ENCODE data around the gene KCNH4.
"Not testable (repeated sequence)": the region's sequence is repeated elsewhere in the genome, so short reads cannot be mapped to it uniquely, and the experiment has no call there.

KCNH4 gene

DNA sequence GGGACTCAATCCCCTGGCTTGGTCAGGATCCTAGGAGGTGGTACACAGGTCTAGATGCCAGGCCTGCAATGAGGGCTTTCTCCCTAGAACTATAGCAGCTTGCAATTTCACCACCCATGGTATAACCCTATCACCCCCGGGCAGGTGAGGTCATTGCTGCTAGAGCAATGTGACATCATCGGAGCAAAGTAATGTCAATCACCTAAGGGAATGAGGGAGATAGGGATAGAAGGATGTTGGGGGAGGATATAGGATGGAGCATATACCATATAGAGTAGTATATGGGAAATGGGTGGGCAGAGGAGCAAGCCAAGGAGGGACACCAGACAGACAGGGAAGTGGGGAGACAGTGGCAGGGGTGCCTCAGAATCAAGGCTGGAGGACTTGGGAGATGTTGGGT lies 3.3 kb downstream of the KCNH4 start:
- no peak for DNase-seq

- no peak for DNase-seq
Measured at GRCh38 chr17:42174126-42174783, 6.7 kb downstream of the KCNH4 start.

- DNase-seq = no peak
Measured at GRCh38 chr17:42171831-42172230, 9.1 kb downstream of the KCNH4 start.

- DNase-seq = no peak
Measured at GRCh38 chr17:42169351-42169750, 11.6 kb downstream of the KCNH4 start.

- no peak for DNase-seq
Measured at GRCh38 chr17:42167807-42168206, 13.1 kb downstream of the KCNH4 start.

- DNase-seq = no peak
Measured at GRCh38 chr17:42166196-42166763, 14.7 kb downstream of the KCNH4 start.

GRCh38 chr17:42165751-42166150 lies 15.2 kb downstream of the KCNH4 start:
- DNase-seq = no peak

DNA sequence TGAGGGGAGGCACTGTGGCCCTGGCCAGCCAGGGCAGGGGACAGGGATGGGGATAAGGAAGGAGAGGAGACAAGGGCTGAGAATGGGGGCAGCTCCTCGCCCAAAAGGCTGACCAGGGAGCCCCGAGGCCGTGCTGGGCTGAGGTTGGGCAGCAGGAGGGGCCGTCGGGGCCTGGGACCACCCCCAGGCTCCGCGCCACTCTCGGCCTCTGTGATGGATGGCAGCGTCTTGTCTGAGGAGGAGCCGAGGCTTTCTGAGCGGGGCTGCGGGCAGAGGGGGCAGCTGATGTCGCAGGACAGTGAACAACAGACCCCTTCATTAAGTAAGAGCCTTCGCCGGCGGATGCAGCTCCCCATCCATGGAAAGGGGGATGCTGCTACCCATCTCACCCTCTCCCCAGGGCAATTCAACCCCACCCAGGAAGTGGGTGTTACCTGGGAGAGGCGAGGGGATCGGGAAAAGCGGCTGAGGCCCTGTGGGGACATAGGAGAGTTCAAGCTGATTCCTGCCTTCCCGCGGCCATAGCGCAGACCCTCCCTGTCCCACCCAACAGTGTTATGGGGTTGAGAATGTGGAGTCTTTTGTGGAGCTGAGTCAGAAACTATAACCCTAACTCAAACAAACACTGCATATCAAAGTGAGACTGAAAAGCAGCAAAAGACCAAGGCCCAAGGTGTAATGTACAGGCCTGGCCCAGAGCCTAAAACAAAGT lies 17.1 kb downstream of the KCNH4 start:
- no peak for DNase-seq

GRCh38 chr17:42163113-42163512 lies 17.8 kb downstream of the KCNH4 start:
- DNase-seq = no peak

DNA sequence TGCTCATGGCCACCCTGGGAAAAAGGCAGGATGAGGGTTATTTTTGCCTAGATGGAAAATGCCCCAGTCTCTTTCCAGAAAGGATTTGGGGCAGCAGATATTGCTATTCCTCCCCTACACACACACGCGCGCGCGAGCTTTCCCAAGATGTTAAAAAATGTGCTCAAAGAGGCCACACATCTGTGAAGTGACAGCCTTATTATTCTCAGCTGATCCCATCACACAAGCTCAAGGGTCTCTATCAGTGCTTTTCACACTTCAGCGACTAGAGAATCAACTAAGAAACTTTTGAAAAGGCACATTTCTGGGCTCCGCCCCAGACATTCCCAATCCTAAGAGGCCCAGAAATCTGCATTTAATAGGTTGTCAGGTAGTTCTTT lies 20.4 kb downstream of the KCNH4 start:
- DNase-seq = no peak

GRCh38 chr17:42159796-42160530 lies 21.0 kb downstream of the KCNH4 start:
- DNase-seq = no peak

DNA sequence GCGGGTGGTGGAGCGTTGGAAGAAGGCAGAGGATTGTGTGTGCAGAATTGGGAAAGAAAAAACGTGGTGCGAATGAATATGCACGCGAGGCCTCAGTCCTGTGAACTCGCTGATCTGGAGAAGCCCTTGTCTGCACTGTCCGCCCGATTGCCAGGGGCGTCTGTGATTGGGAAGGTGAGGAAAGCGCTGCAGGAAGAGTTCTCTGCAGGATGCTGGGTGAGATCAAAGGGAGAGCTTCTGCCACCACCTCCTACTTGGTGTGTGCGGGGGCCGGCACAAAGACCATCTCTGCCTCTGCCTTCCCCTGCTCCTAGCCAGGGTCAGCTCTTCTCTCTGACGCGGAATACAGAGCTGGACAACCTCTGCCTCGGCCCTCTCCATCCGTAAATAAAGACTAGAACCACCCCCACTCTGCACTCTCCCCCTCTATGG lies 25.3 kb downstream of the KCNH4 start:
- no peak for DNase-seq

DNA sequence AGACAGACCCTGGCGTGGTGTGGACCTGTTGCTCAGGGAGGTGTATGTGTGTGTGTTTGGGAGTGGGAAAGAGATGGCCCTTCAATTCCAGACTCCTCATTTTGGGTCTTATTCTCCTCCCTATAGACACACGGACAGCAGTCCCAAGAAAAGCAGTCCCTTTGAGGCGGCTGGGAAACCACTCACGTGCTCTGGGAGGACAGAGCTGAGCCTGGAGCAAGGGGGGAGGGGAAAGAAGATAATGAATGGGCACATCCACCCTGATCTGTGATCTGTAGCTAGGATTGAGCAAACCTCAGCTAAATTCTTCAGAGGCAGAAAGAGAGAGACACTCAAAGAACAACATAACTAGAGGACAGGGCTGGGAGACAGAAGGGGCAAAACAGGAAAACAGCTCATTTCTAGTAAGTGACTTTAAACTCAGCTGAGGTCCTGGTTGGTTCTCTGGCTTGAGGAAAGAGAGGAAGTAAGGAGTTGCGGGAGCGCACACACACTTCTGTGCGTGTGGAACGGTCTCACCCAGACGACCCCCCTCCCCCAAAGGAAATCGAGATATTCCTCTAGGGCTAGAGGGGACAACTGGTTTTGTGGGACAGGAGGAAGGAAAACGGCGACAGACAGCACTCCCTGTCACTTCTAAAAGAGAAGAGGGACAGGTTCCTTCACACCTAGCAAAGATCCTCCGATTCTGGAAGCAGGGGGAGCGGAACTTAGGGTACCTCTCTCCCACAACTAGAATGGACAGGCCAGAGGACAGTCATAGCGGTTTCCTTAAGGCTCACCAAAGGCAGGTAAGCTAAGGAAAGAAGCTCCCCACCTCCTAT lies 26.8 kb downstream of the KCNH4 start:
- DNase-seq = no peak

DNA sequence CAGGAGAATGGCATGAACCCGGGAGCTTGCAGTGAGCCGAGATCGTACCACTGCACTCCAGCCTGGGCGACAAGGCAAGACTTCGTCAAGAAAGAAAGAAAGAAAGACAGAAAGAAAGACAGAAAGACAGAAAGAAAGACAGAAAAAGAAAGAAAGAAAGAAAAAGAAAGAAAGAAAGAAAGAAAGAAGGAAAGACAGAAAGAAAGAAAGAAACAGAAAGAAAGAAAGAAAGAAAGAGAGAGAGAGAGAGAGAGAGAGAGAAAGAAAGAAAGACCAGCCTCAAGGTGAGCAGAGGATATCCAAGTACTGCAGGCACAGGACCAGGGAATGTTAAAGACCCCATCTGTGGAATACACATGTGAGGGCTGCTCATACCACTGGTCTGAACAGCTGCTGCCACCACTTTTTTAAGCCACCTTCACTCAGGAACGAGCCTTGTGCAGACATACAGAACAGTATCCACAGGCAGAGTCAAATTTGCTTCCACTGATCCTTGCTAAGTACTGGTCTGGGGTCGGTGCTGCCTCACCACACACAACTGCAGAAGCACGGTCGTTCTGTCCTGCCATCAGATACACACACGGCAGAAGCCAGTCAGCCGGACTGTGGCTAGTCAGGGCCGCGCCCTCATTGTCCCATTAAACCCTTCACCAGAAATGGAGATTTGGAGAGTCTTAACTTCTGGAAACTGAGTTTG lies 33.9 kb downstream of the KCNH4 start:
- DNase-seq = no peak

GRCh38 chr17:42143138-42143537 lies 37.8 kb downstream of the KCNH4 start:
- DNase-seq = not testable (repeated sequence)

- DNase-seq = no peak
Measured at GRCh38 chr17:42142371-42142896, 38.5 kb downstream of the KCNH4 start.

- no peak for DNase-seq
Measured at GRCh38 chr17:42141382-42141781, 39.6 kb downstream of the KCNH4 start.

- DNase-seq = not testable (repeated sequence)
Measured at GRCh38 chr17:42140690-42141089, 40.3 kb downstream of the KCNH4 start.

DNA sequence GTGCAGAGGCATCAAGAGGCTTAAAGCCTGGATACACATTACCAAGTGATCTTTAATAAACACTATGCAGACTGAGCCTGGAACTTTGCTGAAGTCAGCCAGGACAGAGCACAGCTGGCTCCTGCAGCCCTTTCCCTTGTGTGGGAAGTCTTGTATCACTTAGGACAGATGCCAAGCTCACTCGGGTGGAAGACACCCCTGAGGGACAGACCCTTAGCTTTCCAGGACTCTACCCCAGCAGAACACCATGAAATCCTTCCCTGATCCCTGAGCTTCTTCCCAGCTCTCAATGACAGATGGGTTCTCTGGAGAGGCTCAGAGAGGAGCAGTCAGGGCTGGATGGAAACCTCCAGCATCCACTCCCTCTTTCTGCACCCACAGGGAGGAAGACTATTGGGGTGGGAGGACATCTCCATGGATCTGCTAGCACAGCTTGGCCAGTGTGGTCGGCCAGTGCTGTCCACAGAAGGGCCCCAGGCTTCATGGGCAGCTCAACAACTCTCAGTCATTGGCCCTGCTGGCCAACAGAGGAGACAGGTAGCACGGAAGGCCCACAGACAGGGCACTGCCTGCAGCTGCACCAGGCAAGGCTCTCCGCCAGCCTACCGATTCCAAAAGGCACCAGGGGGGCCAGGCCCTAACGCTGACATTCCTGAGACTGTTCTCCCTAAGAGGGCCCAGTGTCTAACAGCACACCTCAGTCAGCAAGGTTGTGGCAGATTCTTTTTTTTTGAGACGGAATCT lies 42.0 kb downstream of the KCNH4 start:
- DNase-seq = no peak

- DNase-seq = no peak
Measured at GRCh38 chr17:42136654-42137051, 44.3 kb downstream of the KCNH4 start.
